Fibroblast of villous mesenchyme (primary cell): ENCODE data around the gene ALDH1B1. TPM values are rescaled to one million over a fixed set of nuclear protein-coding genes. Genes with fewer than 3 reads are reported as not detected.

Source experiments
- DNase-seq: peaks from one replicate; pipeline ENCODE4 v3.0.0-alpha.2; 2010; ENCODE audit warnings: low read depth
- H3K4me3 ChIP-seq: 2 replicates; pipeline ENCODE4 v1.5.1; 2011; ENCODE audit warnings: low read depth, mild to moderate bottlenecking, low read length
- CTCF ChIP-seq: IDR thresholded peaks from 2 replicates; pipeline ENCODE4 v1.5.1; 2012; ENCODE audit warnings: low read depth, mild to moderate bottlenecking, low read length; ENCODE audit not compliant: insufficient read depth
- total RNA-seq: library from RNA; depleted of rRNA; stranded (reverse); fragments of >200 nt; gene quantifications from 2 replicates; pipeline ENCODE4 v1.2.3, GENCODE V29; 2012

The ALDH1B1 gene
- total RNA-seq, 1 donor, result 74.3 TPM

DNA sequence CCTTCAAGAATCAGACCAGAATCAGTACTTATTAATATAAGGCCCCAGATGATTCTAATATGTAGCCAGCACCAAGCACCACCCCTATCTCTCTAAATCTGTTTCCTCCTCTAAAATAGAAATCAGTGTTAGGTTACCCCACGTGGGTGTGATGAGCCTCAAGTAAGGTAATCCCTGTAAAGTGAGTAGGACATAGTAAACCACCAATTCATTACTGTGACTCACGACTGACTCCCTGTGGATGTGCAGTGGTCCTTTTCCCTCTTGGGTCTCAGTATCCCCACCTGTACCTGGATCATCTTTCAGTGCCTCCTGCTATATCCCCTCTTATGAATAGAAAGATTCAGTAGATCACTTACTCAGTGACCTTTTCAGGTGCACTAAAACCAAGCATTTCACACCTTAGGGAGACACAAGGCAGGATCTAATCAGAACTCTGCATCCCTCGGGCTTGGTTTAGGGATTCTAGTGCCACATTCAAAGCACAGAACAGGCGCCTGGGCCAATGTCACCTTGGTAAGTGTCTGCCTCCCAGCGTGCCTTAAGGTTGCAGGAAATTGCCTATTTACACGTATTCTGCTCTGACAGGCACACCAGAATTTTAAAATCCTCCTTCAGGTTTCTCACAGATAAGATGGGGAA is 12.2 kb upstream of the ALDH1B1 start:
- DNase-seq, result no peak
- no peak overlapping the region for H3K4me3 ChIP-seq
- no peak for TF ChIP-seq CTCF

- no peak overlapping the region for H3K4me3 ChIP-seq
- no peak for TF ChIP-seq CTCF
- no peak for DNase-seq
Measured at GRCh38 chr9:38380872-38381534, 11.5 kb upstream of the ALDH1B1 start.

DNA sequence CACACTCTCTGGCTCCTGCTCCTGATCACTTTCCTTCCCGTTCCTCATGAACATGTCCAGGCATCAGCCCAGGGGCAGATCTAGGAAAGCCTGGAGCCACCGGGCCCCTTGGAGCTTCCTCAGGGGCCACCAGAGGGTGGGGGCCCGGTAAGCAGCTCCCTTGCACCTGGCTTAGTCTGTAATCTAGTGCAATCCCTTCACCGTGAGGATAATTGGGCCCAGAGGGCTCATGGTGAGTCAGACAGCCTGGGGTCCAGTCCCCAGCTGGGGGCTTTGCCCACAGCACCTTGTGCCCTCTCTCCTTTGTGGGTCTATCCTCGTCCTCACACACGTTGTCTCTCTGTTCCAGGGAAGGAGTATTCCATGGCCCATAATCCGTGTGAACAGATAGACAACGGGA is 10.4 kb upstream of the ALDH1B1 start:
- TF ChIP-seq CTCF, result no peak
- no peak for DNase-seq
- no peak overlapping the region for H3K4me3 ChIP-seq

DNA sequence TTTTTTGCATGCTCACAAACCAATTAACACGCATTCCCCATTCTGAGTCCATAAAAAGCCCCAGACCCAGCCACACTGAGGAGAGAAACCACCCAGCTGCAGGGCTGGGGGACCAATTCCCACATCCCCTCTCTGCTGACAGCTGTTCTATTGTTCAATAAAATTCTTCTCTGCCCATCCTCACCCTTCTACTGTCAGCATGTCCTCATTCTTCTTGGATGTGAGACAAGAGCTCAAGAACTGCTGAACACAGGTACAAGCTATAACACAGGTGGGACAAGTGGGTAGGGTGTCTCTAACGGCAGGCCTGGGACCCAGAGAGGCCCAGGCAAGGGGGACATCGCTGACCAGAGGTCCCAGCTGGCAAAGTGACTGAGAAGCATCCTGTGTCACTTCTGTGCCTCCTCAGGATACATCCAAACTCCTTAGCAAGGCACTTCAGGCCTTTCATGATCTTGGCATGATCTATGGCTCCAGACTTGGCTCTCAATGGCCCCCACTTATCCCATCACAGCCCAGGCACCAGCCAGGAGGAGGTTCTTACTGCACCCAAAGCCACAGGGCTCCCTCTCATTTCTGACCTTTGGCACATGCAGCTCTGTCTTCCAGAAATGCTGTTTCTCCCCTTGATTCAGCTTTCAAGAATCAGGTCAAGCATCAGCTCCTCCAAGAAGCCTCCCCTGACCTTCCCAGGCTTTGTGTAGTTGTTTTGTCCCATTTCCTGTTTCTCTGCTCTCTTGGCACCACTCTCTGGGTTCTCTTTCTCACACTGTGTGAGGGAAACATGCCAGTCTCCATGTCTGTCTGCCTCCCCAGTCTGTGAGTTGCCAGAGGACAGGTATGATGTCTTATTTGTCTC is 7.3 kb upstream of the ALDH1B1 start:
- DNase-seq, result no peak
- TF ChIP-seq CTCF, result no peak
- no peak overlapping the region for H3K4me3 ChIP-seq

- TF ChIP-seq CTCF, result no peak
- H3K4me3 ChIP-seq, result no peak overlapping the region
- DNase-seq, result no peak
Measured at GRCh38 chr9:38385896-38386295, 6.6 kb upstream of the ALDH1B1 start.

DNA sequence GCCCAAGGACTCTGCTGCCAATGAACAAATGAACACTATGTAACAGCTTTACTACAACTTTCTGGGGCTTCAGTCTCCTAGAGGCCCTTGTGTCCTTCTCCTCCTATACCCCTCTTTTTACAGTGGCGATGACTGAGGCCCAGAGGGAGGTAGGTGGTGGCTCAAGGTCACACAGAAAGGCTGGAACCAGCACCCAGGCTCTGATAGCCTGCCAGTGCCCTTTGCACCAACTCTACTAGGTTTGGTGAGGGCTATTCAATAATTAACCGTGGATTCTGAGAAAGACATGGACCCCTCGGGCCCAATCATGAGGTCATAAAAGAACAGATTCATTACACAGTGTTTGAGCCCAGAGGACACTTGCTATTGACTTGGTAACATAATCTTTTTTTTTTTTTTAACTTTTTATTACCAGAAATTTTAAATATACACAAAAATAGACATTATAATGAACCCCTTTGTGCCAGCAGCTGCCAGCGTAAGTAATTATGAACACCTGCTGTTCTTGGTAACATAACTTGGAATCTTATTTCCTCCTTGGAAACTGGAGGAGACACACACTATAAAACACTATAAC is 6.1 kb upstream of the ALDH1B1 start:
- no peak overlapping the region for H3K4me3 ChIP-seq
- DNase-seq, result no peak
- no peak for TF ChIP-seq CTCF
